ENCODE measurements around the gene BCKDK.
"Not testable (repeated sequence)": the region's sequence is repeated elsewhere in the genome, so short reads cannot be mapped to it uniquely, and the experiment has no call there.

Gene BCKDK

GRCh38 chr16:31099860-31100638 lies 8.1 kb upstream of the BCKDK start:
- no peak overlapping the region for H3K27ac ChIP-seq (ENCODE audit: extremely low read depth, low read depth, low read length)
- H3K4me3 ChIP-seq (ENCODE audit: low read depth, low read length), result no peak overlapping the region
- H3K4me1 ChIP-seq (ENCODE audit: control insufficient read depth, insufficient read depth, low read length), result no peaks in the 10 kb centered on the region
- CTCF ChIA-PET, result interaction anchor here (0.7 kb wide), 1 partner anchor 114 kb away, joined by 4 read pairs; no protein-coding TSS in a partner anchor
- POLR2A ChIA-PET, result interaction anchor here (0.5 to 1.6 kb wide), 6 partner anchors 17 to 773 kb away, joined by 3 to 11 read pairs (median 4); partner anchors contain the start of genes KAT8, ZNF267, ZNF646 and ZNF668
- H3K9me3 ChIP-seq (ENCODE audit: control insufficient read depth, insufficient read depth, low read depth, low read length), result no peaks in the 10 kb centered on the region; the same call in 1 of the 2 replicates
- H3K36me3 ChIP-seq (ENCODE audit: control insufficient read depth in 2 of 2, insufficient read depth in 1 of 2, low read length in 2 of 2), result no peaks in the 10 kb centered on the region
- no peak for TF ChIP-seq SP3 (tag by site-specific recombination; IDR thresholded peaks at IDR 0.05)
- TF ChIP-seq ZNF660 (tag by site-specific recombination; IDR thresholded peaks at IDR 0.05), result no peak
- no peak for TF ChIP-seq ZNF324 (tag by site-specific recombination; IDR thresholded peaks at IDR 0.05)
- TF ChIP-seq ZNF785 (tag by site-specific recombination; IDR thresholded peaks at IDR 0.05), result no peak
- no peak for TF ChIP-seq ZNF248 (tag by site-specific recombination; IDR thresholded peaks at IDR 0.05)
- no peak for TF ChIP-seq ZNF768 (tag by site-specific recombination; IDR thresholded peaks at IDR 0.05)
- no peak for TF ChIP-seq ZNF791 (tag by site-specific recombination; IDR thresholded peaks at IDR 0.05)
- no peak for TF ChIP-seq ZNF560 (tag by site-specific recombination; IDR thresholded peaks at IDR 0.05; ENCODE audit: borderline replicate concordance)
- TF ChIP-seq ZNF354C (tag by site-specific recombination; IDR thresholded peaks at IDR 0.05; ENCODE audit: borderline replicate concordance, low read depth), result no peak
- TF ChIP-seq ZNF639 (tag by site-specific recombination; IDR thresholded peaks at IDR 0.05), result no peak
- TF ChIP-seq, protein P1, sequence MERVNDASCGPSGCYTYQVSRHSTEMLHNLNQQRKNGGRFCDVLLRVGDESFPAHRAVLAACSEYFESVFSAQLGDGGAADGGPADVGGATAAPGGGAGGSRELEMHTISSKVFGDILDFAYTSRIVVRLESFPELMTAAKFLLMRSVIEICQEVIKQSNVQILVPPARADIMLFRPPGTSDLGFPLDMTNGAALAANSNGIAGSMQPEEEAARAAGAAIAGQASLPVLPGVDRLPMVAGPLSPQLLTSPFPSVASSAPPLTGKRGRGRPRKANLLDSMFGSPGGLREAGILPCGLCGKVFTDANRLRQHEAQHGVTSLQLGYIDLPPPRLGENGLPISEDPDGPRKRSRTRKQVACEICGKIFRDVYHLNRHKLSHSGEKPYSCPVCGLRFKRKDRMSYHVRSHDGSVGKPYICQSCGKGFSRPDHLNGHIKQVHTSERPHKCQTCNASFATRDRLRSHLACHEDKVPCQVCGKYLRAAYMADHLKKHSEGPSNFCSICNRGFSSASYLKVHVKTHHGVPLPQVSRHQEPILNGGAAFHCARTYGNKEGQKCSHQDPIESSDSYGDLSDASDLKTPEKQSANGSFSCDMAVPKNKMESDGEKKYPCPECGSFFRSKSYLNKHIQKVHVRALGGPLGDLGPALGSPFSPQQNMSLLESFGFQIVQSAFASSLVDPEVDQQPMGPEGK (tag by site-specific recombination; IDR thresholded peaks at IDR 0.05), result no peak
- TF ChIP-seq ZNF398 (tag by site-specific recombination; IDR thresholded peaks at IDR 0.05), result 0 out of 2 replicates have a peak, but pooled peaks have one; percentile 9
- TF ChIP-seq EGR2 (tag by site-specific recombination; IDR thresholded peaks at IDR 0.05; ENCODE audit: low read depth), result peak; percentile 68; the same call in 1 of the 2 replicates
- peak; percentile 43; the same call in 1 of the 2 replicates for TF ChIP-seq ZFHX2 (tag by site-specific recombination; conservative IDR thresholded peaks at IDR 0.05)
- TF ChIP-seq YY1 (tag by site-specific recombination; IDR thresholded peaks at IDR 0.05), result 0 out of 2 replicates have a peak, but pooled peaks have one; percentile 16
- TF ChIP-seq ZNF214 (tag by site-specific recombination; IDR thresholded peaks at IDR 0.05; ENCODE audit: borderline replicate concordance), result no peak
- no peak for TF ChIP-seq ZNF664 (tag by site-specific recombination; IDR thresholded peaks at IDR 0.05)
- no peak for TF ChIP-seq ZNF311 (tag by site-specific recombination; IDR thresholded peaks at IDR 0.05; ENCODE audit: borderline replicate concordance)
- TF ChIP-seq ZNF280C (tag by site-specific recombination; IDR thresholded peaks at IDR 0.05), result no peak

GRCh38 chr16:31100876-31101641 lies 7.1 kb upstream of the BCKDK start:
- CTCF ChIA-PET, result interaction anchor here (1.4 kb wide), 1 partner anchor 42 kb away, joined by 4 read pairs; no protein-coding TSS in a partner anchor
- not testable (repeated sequence) for H3K9me3 ChIP-seq (ENCODE audit: control insufficient read depth, insufficient read depth, low read depth, low read length)

More at GRCh38 chr16:31100876-31101641, 7.1 kb upstream of the BCKDK start:
- not testable (repeated sequence) for H3K36me3 ChIP-seq (ENCODE audit: control insufficient read depth in 2 of 2, insufficient read depth in 1 of 2, low read length in 2 of 2); H3K4me1 ChIP-seq (ENCODE audit: control insufficient read depth, insufficient read depth, low read length); H3K27ac ChIP-seq (ENCODE audit: extremely low read depth, low read depth, low read length); H3K4me3 ChIP-seq (ENCODE audit: low read depth, low read length)
- POLR2A ChIA-PET, result interaction anchor here (0.8 to 1.6 kb wide), 6 partner anchors 13 to 772 kb away, joined by 3 to 6 read pairs (median 4); partner anchors contain the start of genes FUS, KAT8, ZNF267 and ZNF646

All from HEK293 (cell line).